Cerebellar cortex (tissue), 1 donor: ENCODE results near the gene MYO1D.
"Not testable (repeated sequence)": the region's sequence is repeated elsewhere in the genome, so short reads cannot be mapped to it uniquely, and the experiment has no call there.

Experiments
- DNase-seq: peaks from one replicate; pipeline ENCODE4 v3.0.0-alpha.2; 2015; ENCODE audit warnings: low spot score

Gene MYO1D

GRCh38 chr17:32876417-32877163 lies at the start of gene MYO1D:
TSS of gene MYO1D (minus strand) at chr17:32877124. CDS start at chr17:32876872, 252 bp downstream.
- peak; percentile 24 for DNase-seq

GRCh38 chr17:32926183-32926582 lies 49.3 kb upstream of the MYO1D start:
- no peak for DNase-seq

- not testable (repeated sequence) for DNase-seq
Observed at GRCh38 chr17:32923905-32924304, 47.0 kb upstream of the MYO1D start.

- DNase-seq = no peak
Observed at GRCh38 chr17:32921017-32921416, 44.1 kb upstream of the MYO1D start.

- DNase-seq = no peak
Observed at GRCh38 chr17:32920293-32920692, 43.4 kb upstream of the MYO1D start.

- DNase-seq = not testable (repeated sequence)
Observed at GRCh38 chr17:32919876-32920275, 43.0 kb upstream of the MYO1D start.

- DNase-seq = no peak
Observed at GRCh38 chr17:32917842-32918241, 40.9 kb upstream of the MYO1D start.

GRCh38 chr17:32917081-32917480 lies 40.2 kb upstream of the MYO1D start:
- DNase-seq = no peak

GRCh38 chr17:32916134-32916533 lies 39.2 kb upstream of the MYO1D start:
- DNase-seq = no peak

GRCh38 chr17:32915245-32915644 lies 38.3 kb upstream of the MYO1D start:
- no peak for DNase-seq

- no peak for DNase-seq
Observed at GRCh38 chr17:32914181-32914580, 37.3 kb upstream of the MYO1D start.

GRCh38 chr17:32913593-32913992 lies 36.7 kb upstream of the MYO1D start:
- DNase-seq = no peak

GRCh38 chr17:32912218-32912897 lies 35.4 kb upstream of the MYO1D start:
- DNase-seq = no peak

GRCh38 chr17:32910769-32911168 lies 33.8 kb upstream of the MYO1D start:
- no peak for DNase-seq

GRCh38 chr17:32909787-32910369 lies 33.0 kb upstream of the MYO1D start:
- peak; percentile 76 for DNase-seq

- DNase-seq = no peak
Observed at GRCh38 chr17:32907583-32907982, 30.7 kb upstream of the MYO1D start.

GRCh38 chr17:32904891-32905290 lies 28.0 kb upstream of the MYO1D start:
- DNase-seq = no peak

GRCh38 chr17:32903774-32904673 lies 27.1 kb upstream of the MYO1D start:
- DNase-seq = no peak

GRCh38 chr17:32901743-32902142 lies 24.8 kb upstream of the MYO1D start:
- DNase-seq = no peak

- DNase-seq = no peak
Observed at GRCh38 chr17:32899236-32900013, 22.5 kb upstream of the MYO1D start.

- no peak for DNase-seq
Observed at GRCh38 chr17:32896647-32897258, 19.8 kb upstream of the MYO1D start.
